ENCODE measurements around the gene AOPEP.

GRCh38 chr9:94979904-94980507, 253.5 kb downstream of the AOPEP start:
- no peak for TF ChIP-seq CTCF (conservative IDR thresholded peaks at IDR 0.05 in 1 of 2, IDR thresholded peaks at IDR 0.05 in 1 of 2; ENCODE audit: extremely low read depth in 1 of 2, insufficient read depth in 1 of 2, low read depth in 1 of 2, low read length in 2 of 2)
- no peak for TF ChIP-seq EZH2 (IDR thresholded peaks at IDR 0.05; ENCODE audit: borderline replicate concordance, low read length)

Data from mammary epithelial cell (primary cell).